ENCODE data around the gene NOL3.

- TF ChIP-seq CTCF (conservative IDR thresholded peaks at IDR 0.05; ENCODE audit: low read length) (no peak), EZH2phosphoT487 (IDR thresholded peaks at IDR 0.05; ENCODE audit: borderline replicate concordance) (no peak)
Measured at GRCh38 chr16:67202956-67203493, 32.7 kb downstream of the NOL3 start.
